NOMO-1 treated with DMSO at 0.1 percent for 48 hours (cell line): ENCODE results near the gene SKA1.
"Not testable (repeated sequence)": the region's sequence is repeated elsewhere in the genome, so short reads cannot be mapped to it uniquely, and the experiment has no call there.

Experiments used
- DNase-seq: peaks from one replicate; lab custom pipeline; 2025; ENCODE audit not compliant: unreplicated experiment; lab: John Stamatoyannopoulos, UW

The SKA1 gene

GRCh38 chr18:50428531-50429206 lies 53.8 kb downstream of the SKA1 start:
- DNase-seq: no peak

- peak; percentile 2 for DNase-seq
Observed at GRCh38 chr18:50429207-50429948, 54.5 kb downstream of the SKA1 start.

- DNase-seq: no peak
Observed at GRCh38 chr18:50432915-50433314, 58.1 kb downstream of the SKA1 start.

- DNase-seq: not testable (repeated sequence)
Observed at GRCh38 chr18:50436742-50437141, 61.9 kb downstream of the SKA1 start.

- no peak for DNase-seq
Observed at GRCh38 chr18:50439460-50440015, 64.7 kb downstream of the SKA1 start.

- DNase-seq: no peak
Observed at GRCh38 chr18:50441016-50441415, 66.2 kb downstream of the SKA1 start.

- no peak for DNase-seq
Observed at GRCh38 chr18:50441501-50441900, 66.7 kb downstream of the SKA1 start.
